22Rv1 (cell line): ENCODE data around the gene PLEKHG1.

Source experiments
- ZFX ChIP-seq: fragments of 450-650 bp; IDR thresholded peaks from 2 replicates; pipeline ENCODE4 v1.6.1; 2017; ENCODE audit warnings: antibody characterized with exemption, borderline replicate concordance
- TF ChIP-seq, protein P1 (sequence below): fragments of 450-650 bp; IDR thresholded peaks from 2 replicates; pipeline ENCODE4 v1.5.1; 2017; ENCODE audit warnings: mild to moderate bottlenecking

- TF ChIP-seq, protein P1, sequence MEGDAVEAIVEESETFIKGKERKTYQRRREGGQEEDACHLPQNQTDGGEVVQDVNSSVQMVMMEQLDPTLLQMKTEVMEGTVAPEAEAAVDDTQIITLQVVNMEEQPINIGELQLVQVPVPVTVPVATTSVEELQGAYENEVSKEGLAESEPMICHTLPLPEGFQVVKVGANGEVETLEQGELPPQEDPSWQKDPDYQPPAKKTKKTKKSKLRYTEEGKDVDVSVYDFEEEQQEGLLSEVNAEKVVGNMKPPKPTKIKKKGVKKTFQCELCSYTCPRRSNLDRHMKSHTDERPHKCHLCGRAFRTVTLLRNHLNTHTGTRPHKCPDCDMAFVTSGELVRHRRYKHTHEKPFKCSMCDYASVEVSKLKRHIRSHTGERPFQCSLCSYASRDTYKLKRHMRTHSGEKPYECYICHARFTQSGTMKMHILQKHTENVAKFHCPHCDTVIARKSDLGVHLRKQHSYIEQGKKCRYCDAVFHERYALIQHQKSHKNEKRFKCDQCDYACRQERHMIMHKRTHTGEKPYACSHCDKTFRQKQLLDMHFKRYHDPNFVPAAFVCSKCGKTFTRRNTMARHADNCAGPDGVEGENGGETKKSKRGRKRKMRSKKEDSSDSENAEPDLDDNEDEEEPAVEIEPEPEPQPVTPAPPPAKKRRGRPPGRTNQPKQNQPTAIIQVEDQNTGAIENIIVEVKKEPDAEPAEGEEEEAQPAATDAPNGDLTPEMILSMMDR, result no peak
- TF ChIP-seq ZFX, result no peak
These were observed 7.1 kb downstream of the PLEKHG1 start for GRCh38 chr6:150606647-150607328.
